Bone marrow (tissue), 2 donors: ENCODE measurements around the gene NFAM1.

ENCODE experiments used
- DNase-seq, 2 donors: peaks; one replicate each; lab custom pipeline; 2025; lab: John Stamatoyannopoulos, UW

NFAM1 gene

GRCh38 chr22:42383851-42384417, 48.3 kb downstream of the NFAM1 start:
- DNase-seq = no peak

- DNase-seq = no peak
Observed at GRCh38 chr22:42383287-42383686, 48.9 kb downstream of the NFAM1 start.

- DNase-seq = no peak
Observed at GRCh38 chr22:42380769-42381551, 51.2 kb downstream of the NFAM1 start.

GRCh38 chr22:42379966-42380537, 52.2 kb downstream of the NFAM1 start:
- DNase-seq = no peak

GRCh38 chr22:42376711-42377554, 55.3 kb downstream of the NFAM1 start:
- no peak for DNase-seq

GRCh38 chr22:42375982-42376381, 56.2 kb downstream of the NFAM1 start:
- DNase-seq = no peak

GRCh38 chr22:42372976-42373375, 59.2 kb downstream of the NFAM1 start:
- DNase-seq = no peak

GRCh38 chr22:42371501-42371900, 60.7 kb downstream of the NFAM1 start:
- no peak for DNase-seq

GRCh38 chr22:42371099-42371498, 61.1 kb downstream of the NFAM1 start:
- DNase-seq = no peak

- DNase-seq = peak in 1 of 2 donors; percentile 53
Observed at GRCh38 chr22:42369250-42370041, 62.8 kb downstream of the NFAM1 start.

GRCh38 chr22:42368379-42369249, 63.6 kb downstream of the NFAM1 start:
- no peak for DNase-seq

GRCh38 chr22:42367980-42368378, 64.2 kb downstream of the NFAM1 start:
- no peak for DNase-seq

GRCh38 chr22:42366806-42367581, 65.2 kb downstream of the NFAM1 start:
- DNase-seq = no peak

GRCh38 chr22:42365942-42366695, 66.1 kb downstream of the NFAM1 start:
- no peak for DNase-seq

GRCh38 chr22:42365111-42365865, 66.9 kb downstream of the NFAM1 start:
- no peak for DNase-seq

- DNase-seq = no peak
Observed at GRCh38 chr22:42364604-42365110, 67.5 kb downstream of the NFAM1 start.

GRCh38 chr22:42363892-42364291, 68.3 kb downstream of the NFAM1 start:
- DNase-seq = no peak

GRCh38 chr22:42361523-42361922, 70.7 kb downstream of the NFAM1 start:
- DNase-seq = no peak
